Measurements from ENCODE around the gene GRM3. TPM values are rescaled to one million over a fixed set of nuclear protein-coding genes. Genes with fewer than 3 reads are reported as not detected.

Gene GRM3
- polyA plus RNA-seq, 3 donors = 0.03 TPM; not detected in 2

- no peak overlapping the region for H3K27ac ChIP-seq (ENCODE audit: low read depth, low read length)
- WGBS, 3 donors = 63 to 73% (median 67%) methylated on average over 4 of the region's 4 CpGs
Observed at GRCh38 chr7:86768967-86769760, 125.5 kb downstream of the GRM3 start.

- no peak overlapping the region for H3K27ac ChIP-seq (ENCODE audit: low read depth, low read length)
Observed at GRCh38 chr7:86773309-86773708, 129.6 kb downstream of the GRM3 start.

GRCh38 chr7:86775203-86775602 lies 131.5 kb downstream of the GRM3 start:
- no peak overlapping the region for H3K27ac ChIP-seq (ENCODE audit: low read depth, low read length)

- WGBS, 3 donors = 14 to 46% (median 45%) methylated on average over 1 of the region's 1 CpG
- H3K27ac ChIP-seq (ENCODE audit: low read depth, low read length) = no peak overlapping the region
Observed at GRCh38 chr7:86776136-86776535, 132.4 kb downstream of the GRM3 start.

GRCh38 chr7:86778271-86778670 lies 134.6 kb downstream of the GRM3 start:
- H3K27ac ChIP-seq (ENCODE audit: low read depth, low read length) = no peak overlapping the region

- 61 to 68% (median 62%) methylated on average over 2 of the region's 2 CpGs for WGBS, 3 donors
- no peak overlapping the region for H3K27ac ChIP-seq (ENCODE audit: low read depth, low read length)
Observed at GRCh38 chr7:86784765-86785164, 141.1 kb downstream of the GRM3 start.

GRCh38 chr7:86785641-86786040 lies 141.9 kb downstream of the GRM3 start:
- WGBS, 3 donors = 53 to 88% (median 68%) methylated on average over 3 of the region's 3 CpGs
- H3K27ac ChIP-seq (ENCODE audit: low read depth, low read length) = no peak overlapping the region

- H3K27ac ChIP-seq (ENCODE audit: low read depth, low read length) = no peak overlapping the region
- 97 to 98% (median 97%) methylated on average over 36 of the region's 36 CpGs for WGBS, 3 donors
Observed at GRCh38 chr7:86786376-86786775, 142.7 kb downstream of the GRM3 start.

- no peak overlapping the region for H3K27ac ChIP-seq (ENCODE audit: low read depth, low read length)
- 61 to 73% (median 69%) methylated on average over 1 of the region's 1 CpG for WGBS, 3 donors
Observed at GRCh38 chr7:86788948-86789347, 145.2 kb downstream of the GRM3 start.

GRCh38 chr7:86790383-86790782 lies 146.7 kb downstream of the GRM3 start:
- no peak overlapping the region for H3K27ac ChIP-seq (ENCODE audit: low read depth, low read length)

- no peak overlapping the region for H3K27ac ChIP-seq (ENCODE audit: low read depth, low read length)
- WGBS, 3 donors = 70 to 80% (median 71%) methylated on average over 2 of the region's 2 CpGs
Observed at GRCh38 chr7:86792260-86792659, 148.6 kb downstream of the GRM3 start.

- 17 to 35% (median 22%) methylated on average over 1 of the region's 1 CpG for WGBS, 3 donors
- H3K27ac ChIP-seq (ENCODE audit: low read depth, low read length) = no peak overlapping the region
Observed at GRCh38 chr7:86793136-86793535, 149.4 kb downstream of the GRM3 start.

- WGBS, 3 donors = 32 to 36% (median 35%) methylated on average over 5 of the region's 5 CpGs
- H3K27ac ChIP-seq (ENCODE audit: low read depth, low read length) = no peak overlapping the region
Observed at GRCh38 chr7:86814661-86815379, 171.1 kb downstream of the GRM3 start.

GRCh38 chr7:86815556-86815955 lies 171.8 kb downstream of the GRM3 start:
- 85 to 94% (median 91%) methylated on average over 1 of the region's 1 CpG for WGBS, 3 donors
- no peak overlapping the region for H3K27ac ChIP-seq (ENCODE audit: low read depth, low read length)

- H3K27ac ChIP-seq (ENCODE audit: low read depth, low read length) = no peak overlapping the region
- 57 to 74% (median 68%) methylated on average over 2 of the region's 2 CpGs for WGBS, 3 donors
Observed at GRCh38 chr7:86818903-86819302, 175.2 kb downstream of the GRM3 start.

- H3K27ac ChIP-seq (ENCODE audit: low read depth, low read length) = no peak overlapping the region
- 72 to 92% (median 77%) methylated on average over 2 of the region's 2 CpGs for WGBS, 3 donors
Observed at GRCh38 chr7:86823769-86824168, 180.1 kb downstream of the GRM3 start.

GRCh38 chr7:86825264-86825663 lies 181.6 kb downstream of the GRM3 start:
- H3K27ac ChIP-seq (ENCODE audit: low read depth, low read length) = no peak overlapping the region
- WGBS, 3 donors = 70 to 80% (median 77%) methylated on average over 4 of the region's 4 CpGs

GRCh38 chr7:86826948-86827347 lies 183.2 kb downstream of the GRM3 start:
- WGBS, 3 donors = 79 to 89% (median 84%) methylated on average over 1 of the region's 1 CpG
- H3K27ac ChIP-seq (ENCODE audit: low read depth, low read length) = no peak overlapping the region

- no peak overlapping the region for H3K27ac ChIP-seq (ENCODE audit: low read depth, low read length)
- WGBS, 3 donors = 39 to 98% (median 92%) methylated on average over 3 of the region's 3 CpGs
Observed at GRCh38 chr7:86833360-86833759, 189.7 kb downstream of the GRM3 start.

GRCh38 chr7:86837235-86837634 lies 193.5 kb downstream of the GRM3 start:
- 42 to 68% (median 58%) methylated on average over 3 of the region's 3 CpGs for WGBS, 3 donors

More at GRCh38 chr7:86837235-86837634, 193.5 kb downstream of the GRM3 start:
- H3K27ac ChIP-seq (ENCODE audit: low read depth, low read length) = no peak overlapping the region
